NCI-H1092 (cell line): ENCODE data around the gene ACSS1.

Source experiments
- DNase-seq: peaks from one replicate; lab custom pipeline; 2025; lab: John Stamatoyannopoulos, UW

ACSS1 gene

DNA sequence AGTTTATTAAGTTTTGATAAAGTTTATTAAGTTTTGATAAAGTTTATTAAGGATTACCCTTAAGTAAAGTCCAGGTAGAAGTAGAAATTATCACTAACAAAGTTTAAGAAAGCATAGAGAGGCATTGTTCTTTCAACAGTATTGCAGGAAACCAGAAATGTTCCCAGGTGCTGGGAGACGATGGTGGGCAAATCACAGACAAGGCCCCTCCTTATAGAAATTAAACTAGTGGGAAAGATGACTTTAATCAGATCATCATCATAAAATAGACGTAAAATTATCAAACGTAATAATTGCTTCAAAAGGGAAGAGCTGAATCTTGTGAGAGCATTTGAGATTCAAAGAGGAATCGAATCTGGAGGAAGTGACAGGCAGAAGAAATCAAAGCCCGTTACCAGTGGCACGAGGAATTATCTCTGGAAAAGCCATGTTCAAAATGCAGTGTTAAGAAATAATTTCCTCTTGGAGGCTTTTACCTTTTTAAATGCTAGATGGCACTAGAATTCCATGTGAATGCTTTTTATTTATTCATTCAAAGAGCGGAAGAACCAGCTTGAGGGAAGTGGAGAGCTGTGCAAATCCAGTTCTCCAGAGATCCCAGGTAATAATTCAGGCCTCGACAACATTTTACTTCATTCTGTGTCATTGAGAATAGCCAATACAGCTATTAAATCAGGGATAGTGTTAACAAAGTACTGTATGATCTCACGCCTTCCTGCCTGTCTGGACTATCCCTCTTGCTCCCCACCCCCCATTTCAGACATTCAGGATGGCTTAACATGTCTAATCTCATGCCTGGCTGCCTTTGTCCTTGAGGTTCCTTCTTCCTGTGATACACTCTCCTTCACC, 64.4 kb downstream of the ACSS1 start:
- DNase-seq = peak; percentile 24

DNA sequence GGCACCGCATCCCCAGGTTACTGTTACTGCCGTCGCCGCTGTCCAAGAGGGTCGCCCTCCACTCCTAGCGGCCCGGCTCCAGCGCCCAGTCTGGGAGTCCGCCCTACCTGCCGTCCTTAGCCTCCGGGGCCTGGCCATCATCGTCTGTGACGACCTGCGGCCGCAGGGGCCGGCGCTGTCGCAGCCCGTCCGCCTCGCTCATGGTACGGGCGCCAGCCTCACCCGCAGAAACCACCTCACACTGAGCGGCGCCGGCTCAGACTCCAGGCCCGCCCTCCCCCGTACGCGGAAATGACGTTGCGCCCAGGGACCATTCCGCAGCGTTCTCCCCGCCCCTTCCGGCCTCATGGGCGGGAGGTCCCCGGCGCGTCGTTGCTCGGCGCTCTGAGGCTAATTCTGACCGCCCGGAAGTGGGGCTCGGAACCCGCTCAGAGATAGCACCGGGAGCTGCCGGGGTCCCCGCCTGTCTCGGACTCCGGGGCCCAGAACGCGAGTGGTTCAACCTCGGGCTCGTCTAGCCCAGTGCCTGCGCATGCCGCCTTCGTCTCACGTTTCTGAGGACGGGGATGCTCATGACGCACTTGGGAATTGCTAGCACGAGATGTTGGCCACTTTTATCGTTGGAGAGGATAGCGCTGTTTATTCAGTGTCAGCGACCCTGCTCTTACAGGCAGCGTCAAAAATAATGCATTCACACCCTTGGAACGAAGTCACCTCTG, 65.3 kb downstream of the ACSS1 start, which contains the start of gene APMAP:
Gene APMAP, minus strand, starts transcription at position 265 of the 719 bp plus-strand sequence. Its CDS starts 63 bp downstream, at position 202.
- peak; percentile 93 for DNase-seq

DNA sequence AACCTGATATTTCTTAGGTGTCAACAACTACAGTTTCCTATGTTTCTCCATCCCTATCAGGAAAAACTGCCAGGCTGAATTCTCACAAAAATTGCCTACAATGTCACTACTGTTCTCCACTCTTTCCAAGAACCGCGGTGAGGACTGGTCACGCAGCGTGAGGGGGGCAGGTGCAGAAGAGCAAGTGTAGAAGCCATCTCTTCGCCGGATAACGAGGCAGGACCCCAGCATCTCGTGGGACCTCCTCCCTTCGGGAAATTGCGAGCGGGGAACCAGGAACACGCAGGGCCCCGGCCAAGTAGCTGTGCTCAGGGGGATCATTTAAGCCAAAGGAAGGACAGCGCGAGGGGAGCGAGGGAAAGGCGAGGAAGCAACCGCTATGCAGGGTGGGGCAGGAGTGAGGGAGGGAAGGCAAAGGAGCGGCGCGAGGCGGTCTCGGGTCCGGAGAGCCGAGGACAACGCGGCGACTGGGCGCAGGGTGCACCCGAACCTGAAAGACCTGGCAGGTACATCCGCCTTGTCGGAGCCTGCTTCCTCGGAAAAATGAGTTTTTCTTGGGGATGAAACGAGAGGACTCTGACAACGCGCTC, 65.9 kb downstream of the ACSS1 start:
- DNase-seq = no peak

DNA sequence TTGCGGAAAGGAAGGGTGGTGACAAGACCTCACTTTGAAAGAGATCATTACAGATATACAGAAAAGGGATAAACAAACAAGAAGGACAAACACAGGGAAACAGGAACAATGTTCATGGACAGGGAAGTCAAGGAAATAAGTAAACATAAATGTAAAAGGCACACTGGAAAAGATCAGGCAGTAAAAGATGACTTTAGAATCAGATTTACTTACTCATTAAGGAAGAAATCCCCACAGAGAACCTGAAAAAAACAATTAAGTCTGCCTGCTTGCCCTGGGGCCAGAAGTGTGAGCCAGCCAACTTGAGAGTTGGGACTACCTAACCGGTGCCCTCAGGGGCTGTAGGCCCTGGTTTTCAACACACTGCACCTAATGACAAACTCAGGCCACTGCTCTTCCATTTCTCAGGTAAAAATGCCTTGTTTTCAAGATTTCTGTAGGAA, 67.1 kb downstream of the ACSS1 start:
- DNase-seq = no peak

DNA sequence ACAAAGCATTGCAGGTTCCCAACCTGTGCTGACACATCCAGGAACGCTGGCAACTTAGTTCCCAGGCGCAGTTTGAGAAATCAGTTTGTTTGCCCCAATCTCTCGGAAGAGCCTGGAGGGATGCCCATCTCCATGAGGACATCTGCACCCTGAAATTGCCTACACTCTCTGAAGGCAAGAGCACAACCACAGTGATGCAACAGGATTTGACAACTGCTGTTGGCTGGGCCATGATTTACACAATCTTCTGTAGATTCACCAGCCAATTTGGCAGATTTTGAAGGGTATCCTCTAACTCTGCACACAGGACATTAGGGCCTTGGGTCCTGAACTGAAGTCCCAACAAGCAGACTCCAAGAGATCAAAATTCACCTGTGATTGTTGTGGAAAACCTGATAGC, 68.8 kb downstream of the ACSS1 start:
- DNase-seq = no peak

DNA sequence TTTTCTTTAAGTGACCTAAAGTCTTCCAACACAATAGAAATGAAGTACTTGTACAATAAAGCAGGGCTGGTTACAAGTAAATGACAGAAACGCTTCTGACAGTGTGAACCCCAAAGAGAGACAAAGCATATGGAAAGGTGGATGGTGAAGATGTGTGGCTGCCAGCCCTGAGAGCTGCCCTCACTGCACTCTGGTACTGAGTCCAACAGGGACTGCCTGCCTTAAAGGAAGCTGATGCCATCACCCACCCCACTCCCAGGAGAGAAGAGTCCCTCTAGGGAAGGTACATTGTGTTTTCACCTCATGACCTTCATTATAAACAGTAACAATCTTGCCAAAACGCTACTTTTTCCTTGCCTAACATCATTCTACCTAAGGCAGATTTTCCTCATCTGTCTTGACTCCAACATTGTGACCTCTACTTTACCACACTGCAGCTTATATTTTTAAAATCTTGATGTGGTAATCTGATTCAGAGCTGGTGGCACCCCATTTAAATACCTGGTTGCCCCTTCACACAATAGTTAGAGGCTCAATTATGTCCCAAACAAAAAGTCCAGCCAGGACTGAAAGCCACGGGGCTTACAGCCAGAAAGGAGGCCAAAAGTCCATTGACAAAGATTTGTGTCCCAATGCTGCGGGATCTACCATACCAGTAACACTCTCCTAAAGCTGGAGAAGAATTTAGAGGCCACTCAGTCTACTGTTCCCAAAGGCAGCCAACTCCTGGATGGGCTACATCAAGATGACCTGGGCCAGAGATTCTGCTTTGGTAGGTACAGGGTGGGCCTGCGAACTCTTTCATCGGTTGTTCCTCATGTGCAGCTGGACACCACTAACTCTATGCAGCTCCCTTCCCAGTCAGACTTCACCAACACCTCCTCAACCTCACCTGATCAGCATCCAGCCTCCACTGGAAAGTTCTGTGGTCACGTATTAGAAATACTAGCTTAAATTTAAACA, 69.8 kb downstream of the ACSS1 start:
- DNase-seq = no peak

DNA sequence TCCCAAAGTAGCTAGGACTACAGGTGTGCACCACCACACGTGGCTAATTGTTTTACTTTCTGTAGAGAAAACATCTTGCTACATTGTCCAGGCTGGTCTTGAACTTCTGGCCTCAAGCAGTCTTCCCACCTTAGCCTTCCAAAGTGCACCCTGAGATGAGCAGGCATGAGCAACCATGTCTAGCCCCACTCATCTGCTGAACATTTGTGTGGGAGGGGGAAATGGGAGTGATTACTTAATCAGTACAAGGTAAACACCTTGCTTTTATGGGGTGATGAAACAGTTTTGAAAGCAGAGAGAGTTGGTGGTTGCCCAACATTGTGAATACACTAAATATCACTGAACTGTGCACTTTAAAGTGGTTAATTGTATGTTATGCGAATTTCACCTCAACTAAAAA, 70.7 kb downstream of the ACSS1 start:
- DNase-seq = no peak

DNA sequence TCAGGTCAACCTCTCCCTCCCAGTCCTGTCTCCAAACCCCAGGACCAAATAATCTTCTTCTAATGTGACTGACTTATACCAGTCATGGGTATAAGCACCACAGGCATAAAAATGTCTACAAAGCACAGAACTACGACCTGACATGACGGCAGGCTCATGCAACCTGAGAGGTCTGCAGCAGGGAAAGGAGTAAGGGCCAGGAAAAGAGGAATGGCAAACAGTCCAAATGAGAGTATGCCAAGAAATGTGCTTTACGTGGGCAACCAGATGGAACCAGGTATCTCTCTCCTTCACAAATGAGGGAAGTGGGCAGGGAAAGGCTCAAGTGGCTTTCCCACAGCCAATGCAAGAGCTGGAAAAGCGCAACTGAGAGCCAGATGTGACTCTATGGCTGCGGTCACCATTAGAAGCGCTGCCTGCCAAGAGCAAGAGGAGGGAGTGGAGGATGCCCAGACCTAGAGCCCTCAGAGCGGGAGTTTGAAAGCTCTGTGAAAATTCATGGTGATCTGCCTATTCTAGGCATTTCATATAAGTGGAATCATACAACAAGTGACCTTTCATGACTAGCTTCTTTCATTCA, 71.4 kb downstream of the ACSS1 start:
- peak; percentile 63 for DNase-seq

DNA sequence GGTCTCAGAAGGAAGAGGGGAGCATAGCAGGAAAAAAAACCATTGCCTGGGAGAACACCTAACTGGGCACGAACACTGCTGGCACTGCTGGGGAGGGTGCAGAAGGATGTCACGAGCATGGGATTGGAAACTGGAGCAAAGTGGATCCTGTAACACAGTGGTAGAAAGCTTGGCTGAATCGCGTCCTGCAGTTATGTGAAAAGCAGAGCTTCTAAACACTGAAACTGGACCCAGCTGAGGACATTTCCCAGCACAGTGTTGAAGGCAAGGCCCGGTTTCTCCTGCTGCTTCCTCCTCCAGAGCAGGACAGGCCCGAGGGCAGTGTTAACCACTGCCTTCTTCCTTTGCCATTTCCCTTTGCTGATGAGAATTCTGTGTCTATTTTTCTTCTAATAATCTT, 72.1 kb downstream of the ACSS1 start:
- no peak for DNase-seq

DNA sequence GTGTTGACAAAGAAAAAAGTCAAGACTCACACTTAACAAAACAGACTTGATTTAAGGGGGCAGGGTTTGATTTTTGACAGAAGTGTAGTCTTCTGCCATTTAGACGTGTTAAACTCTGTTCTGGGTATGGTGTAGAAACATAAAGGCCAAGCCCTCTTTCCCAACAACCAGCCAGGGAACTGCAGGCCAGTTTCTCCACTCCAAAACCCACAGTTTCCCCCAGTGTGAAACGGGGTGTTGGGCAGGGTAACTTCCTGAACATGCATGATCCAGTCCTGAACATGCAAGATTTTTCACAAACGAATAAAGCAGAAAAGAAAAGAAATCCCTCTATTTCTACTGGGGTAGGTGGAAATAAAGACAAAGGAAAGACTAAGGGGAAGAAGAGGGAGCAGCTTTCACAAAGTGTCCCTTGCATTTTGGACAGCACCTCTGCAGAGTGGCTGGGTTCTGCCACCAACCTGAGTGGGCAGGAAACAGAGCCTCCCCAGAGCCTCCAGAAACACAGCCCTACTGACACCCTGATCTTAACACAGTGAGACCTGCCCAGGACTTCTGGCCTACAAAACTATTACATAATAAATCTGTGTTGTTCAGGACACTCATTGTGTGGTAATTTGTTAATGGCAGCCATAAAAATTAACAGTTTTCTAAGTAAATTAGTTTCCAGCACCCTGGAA, 72.8 kb downstream of the ACSS1 start:
- no peak for DNase-seq

DNA sequence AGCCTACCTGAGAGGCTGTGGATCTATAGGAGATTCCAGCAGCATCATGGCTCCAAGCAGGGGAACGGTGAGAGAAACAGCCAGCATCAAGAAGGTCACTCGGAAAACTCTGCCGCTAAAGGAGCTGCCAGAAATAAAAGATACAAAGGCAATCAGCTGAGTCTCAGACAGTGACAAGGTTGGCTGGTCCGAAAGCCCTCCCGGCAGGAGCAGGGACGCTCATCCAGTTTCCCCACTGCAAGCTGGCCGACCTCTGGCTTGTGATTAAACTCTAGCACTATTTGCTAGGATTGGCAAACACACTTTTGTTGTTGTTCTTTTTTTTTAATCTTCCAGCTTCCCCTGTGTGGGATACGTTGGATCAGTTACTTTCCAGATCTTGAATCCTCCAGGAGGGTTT, 74.0 kb downstream of the ACSS1 start:
- no peak for DNase-seq

DNA sequence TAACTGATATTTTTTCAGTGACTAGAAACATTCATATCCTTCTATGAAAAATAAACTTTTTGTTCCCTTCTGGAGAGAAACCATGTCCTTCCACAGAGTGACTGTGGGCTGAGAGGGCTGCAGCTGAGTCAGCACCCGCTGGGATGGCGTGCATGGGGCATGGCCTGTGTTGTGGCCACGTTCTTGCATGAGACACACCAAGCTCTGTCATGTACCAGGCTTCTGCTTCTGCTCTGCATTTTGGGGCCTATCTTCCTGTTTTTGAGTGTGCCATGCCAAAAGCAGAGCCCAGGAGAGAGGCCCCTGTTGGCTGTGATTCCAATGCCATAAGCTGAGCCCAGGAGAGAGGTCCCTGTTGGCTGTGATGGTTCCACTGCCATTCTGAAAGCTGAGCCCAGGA, 76.1 kb downstream of the ACSS1 start:
- DNase-seq = no peak

DNA sequence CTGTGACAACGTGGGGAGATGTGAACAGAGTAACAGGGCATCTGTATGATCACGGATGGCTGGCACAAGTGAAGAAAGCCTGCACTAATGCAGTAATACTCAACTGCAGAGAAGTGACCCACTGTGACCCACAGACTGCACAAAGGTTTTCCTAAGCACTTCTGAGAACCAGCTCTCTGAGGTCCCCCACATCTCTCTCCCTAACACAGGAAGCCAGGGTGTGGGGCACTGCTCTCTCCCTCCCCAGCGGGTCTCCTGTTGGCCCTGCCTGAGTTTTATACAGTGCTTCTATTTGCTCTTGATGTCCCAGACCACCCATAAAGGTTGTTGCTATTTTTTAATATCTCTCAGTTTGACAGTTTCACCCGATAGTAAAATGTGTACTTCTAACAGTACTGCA, 76.7 kb downstream of the ACSS1 start:
- no peak for DNase-seq

DNA sequence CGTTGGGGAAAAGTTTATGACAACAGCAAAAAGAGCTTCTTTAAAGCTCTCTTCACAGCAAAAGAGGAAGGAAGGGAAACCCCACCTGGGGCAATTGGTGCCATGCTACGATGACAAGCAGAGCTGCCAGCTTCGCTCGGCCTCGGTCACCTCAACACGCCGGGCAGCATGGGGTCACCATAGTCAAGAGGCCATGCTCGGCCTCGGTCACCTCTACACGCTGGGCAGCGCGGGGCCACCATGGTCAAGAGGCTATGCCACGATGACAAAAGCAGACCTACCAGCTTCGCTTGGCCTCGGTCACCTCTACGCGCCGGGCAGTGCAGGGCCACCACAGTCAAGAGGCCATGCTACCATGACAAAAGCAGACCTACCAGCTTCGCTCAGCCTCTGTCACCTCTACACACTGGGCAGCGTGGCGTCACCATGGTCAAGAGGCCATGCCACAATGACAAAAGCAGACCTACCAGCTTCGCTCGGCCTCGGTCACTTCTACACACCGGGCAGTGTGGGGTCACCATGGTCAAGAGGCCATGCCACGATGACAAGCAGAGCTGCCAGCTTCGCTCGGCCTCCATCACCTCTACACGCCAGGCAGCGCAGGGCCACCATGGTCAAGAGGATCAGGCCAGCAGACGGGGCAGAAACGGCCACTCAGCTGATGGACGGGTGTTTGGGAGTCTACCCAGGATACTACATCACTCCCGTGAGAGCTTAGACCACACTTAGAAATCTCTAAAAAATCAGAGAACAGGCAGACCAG, 77.5 kb downstream of the ACSS1 start:
- no peak for DNase-seq

DNA sequence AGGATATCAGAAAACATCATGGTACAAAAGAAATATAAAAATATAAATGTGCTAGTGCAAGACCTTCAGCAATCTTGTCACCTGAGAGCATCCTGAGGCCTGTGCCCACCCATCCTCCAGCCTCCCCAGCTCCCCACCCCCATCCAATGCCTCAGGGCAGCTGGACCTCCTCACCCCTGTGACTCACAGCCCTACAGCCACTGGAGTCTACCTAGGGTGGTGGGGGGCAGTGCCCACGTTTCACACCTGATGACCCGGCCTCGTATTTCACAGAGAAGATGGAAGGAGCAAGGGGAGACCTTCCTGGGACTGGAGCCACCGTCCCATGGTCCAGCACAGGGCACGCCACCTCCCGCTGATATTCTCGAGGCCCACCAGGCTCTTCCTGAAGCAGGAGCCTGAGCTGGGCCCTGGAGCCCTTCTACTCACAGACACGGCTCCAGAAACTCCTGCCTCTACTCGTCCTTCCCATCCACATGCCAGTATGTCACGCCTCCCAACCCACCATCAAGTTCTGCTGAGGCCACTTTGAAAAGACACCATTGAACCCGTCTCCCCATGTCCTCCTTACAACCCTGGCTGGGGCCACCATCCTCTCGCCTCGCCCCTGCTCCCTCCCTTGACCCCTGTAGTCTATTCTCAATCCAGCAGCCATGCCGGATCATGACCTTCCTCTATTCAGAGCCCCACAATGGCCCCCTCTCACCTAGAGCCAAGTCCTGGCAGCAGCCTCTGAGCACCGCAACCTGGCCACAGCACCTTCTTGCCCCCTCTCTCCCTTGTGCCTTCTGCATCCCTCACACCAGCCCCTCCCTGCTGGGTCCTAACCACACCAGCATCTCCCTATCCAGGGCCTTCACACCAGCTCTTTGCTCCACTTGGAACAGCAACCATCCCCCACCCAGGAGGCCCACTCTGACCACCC, 78.6 kb downstream of the ACSS1 start:
- DNase-seq = no peak

DNA sequence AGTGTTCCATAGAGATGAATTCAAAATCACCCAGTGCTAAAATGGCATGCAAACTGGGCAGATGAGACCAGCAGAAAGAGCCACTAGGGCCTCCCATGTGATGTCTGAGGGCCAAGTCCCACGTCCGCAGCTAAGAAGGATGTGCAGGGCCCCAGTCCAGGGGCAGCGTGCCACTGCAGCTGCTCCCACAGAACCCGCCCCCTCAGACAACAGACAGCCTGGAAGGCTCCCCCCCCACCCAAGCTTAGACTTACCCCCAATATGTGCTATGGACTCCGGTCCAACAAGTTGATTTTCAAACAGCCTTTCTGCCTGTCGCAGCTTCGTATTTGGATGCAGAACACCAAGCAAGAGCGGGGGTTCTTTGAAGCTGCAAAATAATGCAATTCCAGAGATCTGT, 79.4 kb downstream of the ACSS1 start:
- no peak for DNase-seq

DNA sequence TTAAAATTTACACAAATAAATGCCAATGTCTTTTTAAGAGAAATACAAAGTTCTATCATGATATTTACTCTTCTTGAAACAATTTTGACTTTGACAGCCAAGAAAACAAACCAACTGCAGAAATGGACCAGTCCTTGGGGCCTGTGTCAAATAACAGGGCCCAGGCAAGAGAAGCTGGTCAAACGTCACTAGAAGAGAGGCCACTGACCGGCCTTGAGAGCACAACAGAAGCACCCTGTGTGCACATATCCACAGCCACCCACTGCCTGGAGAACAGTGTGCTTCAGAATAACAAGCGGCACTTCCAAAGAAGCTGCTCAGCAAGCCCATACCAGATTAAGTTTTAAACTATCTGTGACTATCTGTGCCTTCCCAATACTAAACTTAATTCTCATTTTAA, 80.1 kb downstream of the ACSS1 start:
- no peak for DNase-seq

DNA sequence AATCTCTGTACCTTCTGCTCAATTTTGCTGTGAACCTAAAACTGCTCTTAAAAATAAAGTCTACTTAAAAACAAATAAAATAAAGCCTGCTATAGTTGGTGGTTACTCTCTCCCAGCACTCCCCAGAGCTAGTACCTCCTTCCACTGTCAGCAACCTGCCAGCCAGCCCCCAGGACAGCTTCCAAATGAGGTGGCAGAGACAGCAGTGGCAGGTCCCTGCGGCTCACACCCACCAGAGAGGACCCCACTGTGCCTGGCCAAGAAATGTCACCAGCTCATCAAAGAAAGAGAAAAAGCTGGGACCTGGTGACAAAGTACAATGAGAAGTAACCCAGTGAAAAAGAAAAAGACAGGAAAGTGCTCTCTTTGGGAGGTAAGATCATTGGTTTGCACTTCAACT, 80.6 kb downstream of the ACSS1 start:
- DNase-seq = no peak

DNA sequence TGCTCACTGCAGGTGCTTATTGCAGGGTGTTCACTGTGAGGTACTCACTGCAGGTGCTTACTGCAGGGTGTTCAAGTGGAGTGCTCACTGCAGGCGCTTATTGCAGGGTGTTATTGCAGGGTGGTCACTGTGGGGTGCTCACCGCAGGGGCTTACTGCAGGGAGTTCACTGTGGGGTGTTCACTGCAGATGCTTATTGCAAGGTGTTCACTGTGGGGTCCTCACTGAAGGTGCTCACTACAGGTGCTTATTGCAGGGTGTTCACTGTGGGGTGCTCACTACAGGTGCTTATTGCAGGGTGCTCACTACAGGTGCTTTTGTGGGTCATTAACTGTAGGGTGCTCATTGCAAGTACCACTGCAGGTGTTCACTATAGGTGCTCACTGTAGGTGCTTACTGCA, 85.6 kb downstream of the ACSS1 start:
- DNase-seq = no peak
